ENCODE results near the gene ANAPC13. TPM values are rescaled to one million over a fixed set of nuclear protein-coding genes. Genes with fewer than 3 reads are reported as not detected.

The ANAPC13 gene
- total and polyA plus RNA-seq, 10 of the 15 experiments (the other 5 are each of a cell fraction or from before 2014, with no cell fraction given) = 34.9 to 139 (median 83.0) TPM

DNA sequence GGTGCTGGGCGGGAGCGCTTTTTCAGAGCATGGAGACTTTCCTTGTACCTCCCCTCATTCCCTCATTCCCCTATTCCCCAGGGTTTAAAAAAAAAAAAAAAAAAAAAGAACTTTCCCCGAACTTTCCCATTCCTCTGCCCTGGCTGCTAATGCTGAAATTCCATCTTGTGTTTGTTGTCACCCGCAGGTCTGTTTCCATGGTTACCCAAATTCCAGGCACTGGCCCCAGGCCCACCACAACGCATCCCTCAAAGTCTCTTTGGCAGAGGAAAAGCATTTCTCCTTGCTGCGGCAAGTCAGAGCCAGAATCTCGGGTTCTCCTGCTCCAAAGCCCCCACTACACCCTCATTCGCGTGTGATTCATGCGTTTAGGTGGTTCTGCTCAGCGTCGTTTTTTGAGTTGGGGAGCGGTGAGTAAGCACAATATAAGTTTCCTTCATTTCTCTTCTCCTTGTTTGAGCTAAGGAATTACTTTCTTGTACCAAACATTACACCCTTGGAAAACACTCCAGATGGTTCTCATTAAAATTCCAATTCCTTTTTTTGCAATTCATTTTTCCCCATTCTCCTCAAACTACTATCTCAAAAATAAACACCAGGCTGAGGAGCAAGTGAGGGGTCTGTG, 21.6 kb downstream of the ANAPC13 start:
- WGBS (ENCODE audit: insufficient coverage, insufficient replicate concordance, low lambda C conversion rate, missing lambda C conversion rate) = 68% methylated on average over 13 of the region's 13 CpGs
- Histone ChIP-seq H3K4me3 (no peak overlapping the region), H3K27ac (ENCODE audit: control insufficient read depth, insufficient read depth) (no peak overlapping the region), H3K9ac (ENCODE audit: control insufficient read depth, insufficient read depth, low read length) (no peak overlapping the region), H2AFZ (ENCODE audit: control insufficient read depth, low read depth, low read length) (no peak overlapping the region), H3K27me3 (replicated peaks in 1 of 2; ENCODE audit: control insufficient read depth in 2 of 2, insufficient read depth in 2 of 2, low read length in 1 of 2) (peaks cover 0 to 2% of the 10 kb centered on the region in 2 experiments; a peak in 1 of 4 replicates), H3K4me2 (ENCODE audit: control insufficient read depth, insufficient read depth) (no peak overlapping the region), H3K4me1 (ENCODE audit: control insufficient read depth, insufficient read depth, low read length) (no peaks in the 10 kb centered on the region), H3K9me3 (replicated peaks; ENCODE audit: control insufficient read depth, insufficient read depth, low read length) (no peaks in the 10 kb centered on the region), H3K36me3 (ENCODE audit: control insufficient read depth in 2 of 2, insufficient read depth in 2 of 2, low read length in 1 of 2) (no peaks in the 10 kb centered on the region), H3K79me2 (ENCODE audit: control insufficient read depth, insufficient read depth, low read length) (no peaks in the 10 kb centered on the region), H4K20me1 (ENCODE audit: control insufficient read depth, insufficient read depth) (no peaks in the 10 kb centered on the region)
- DNase-seq (ENCODE audit: low read depth, low spot score) (no peak), FAIRE-seq (no peak), ATAC-seq (no peak)
- TF ChIP-seq E2F4 (IDR thresholded peaks at IDR 0.05; ENCODE audit: low read depth, low read length) (no peak), BACH1 (IDR thresholded peaks at IDR 0.05; ENCODE audit: borderline replicate concordance) (no peak), BCLAF1 (IDR thresholded peaks at IDR 0.05) (no peak), NR2C1 (IDR thresholded peaks at IDR 0.05) (no peak), GATAD2B (conservative IDR thresholded peaks at IDR 0.05; ENCODE audit: low read depth) (no peak), KLF5 (IDR thresholded peaks at IDR 0.05; ENCODE audit: partially characterized antibody) (no peak), FOS (IDR thresholded peaks at IDR 0.05; ENCODE audit: borderline replicate concordance, extremely low read depth, insufficient read length) (no peak), EGR1 (IDR thresholded peaks at IDR 0.05; ENCODE audit: borderline replicate concordance in 1 of 2, low read depth in 2 of 2, low read length in 2 of 2) (no peak), SRF (IDR thresholded peaks at IDR 0.05; ENCODE audit: low read depth in 2 of 2, low read length in 2 of 2) (no peak)
- TF ChIP-seq, protein P1, sequence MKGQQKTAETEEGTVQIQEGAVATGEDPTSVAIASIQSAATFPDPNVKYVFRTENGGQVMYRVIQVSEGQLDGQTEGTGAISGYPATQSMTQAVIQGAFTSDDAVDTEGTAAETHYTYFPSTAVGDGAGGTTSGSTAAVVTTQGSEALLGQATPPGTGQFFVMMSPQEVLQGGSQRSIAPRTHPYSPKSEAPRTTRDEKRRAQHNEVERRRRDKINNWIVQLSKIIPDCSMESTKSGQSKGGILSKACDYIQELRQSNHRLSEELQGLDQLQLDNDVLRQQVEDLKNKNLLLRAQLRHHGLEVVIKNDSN (IDR thresholded peaks at IDR 0.05; ENCODE audit: borderline replicate concordance, extremely low read length, insufficient read depth, low read depth, low read length) = no peak
- TF ChIP-seq, protein P2, sequence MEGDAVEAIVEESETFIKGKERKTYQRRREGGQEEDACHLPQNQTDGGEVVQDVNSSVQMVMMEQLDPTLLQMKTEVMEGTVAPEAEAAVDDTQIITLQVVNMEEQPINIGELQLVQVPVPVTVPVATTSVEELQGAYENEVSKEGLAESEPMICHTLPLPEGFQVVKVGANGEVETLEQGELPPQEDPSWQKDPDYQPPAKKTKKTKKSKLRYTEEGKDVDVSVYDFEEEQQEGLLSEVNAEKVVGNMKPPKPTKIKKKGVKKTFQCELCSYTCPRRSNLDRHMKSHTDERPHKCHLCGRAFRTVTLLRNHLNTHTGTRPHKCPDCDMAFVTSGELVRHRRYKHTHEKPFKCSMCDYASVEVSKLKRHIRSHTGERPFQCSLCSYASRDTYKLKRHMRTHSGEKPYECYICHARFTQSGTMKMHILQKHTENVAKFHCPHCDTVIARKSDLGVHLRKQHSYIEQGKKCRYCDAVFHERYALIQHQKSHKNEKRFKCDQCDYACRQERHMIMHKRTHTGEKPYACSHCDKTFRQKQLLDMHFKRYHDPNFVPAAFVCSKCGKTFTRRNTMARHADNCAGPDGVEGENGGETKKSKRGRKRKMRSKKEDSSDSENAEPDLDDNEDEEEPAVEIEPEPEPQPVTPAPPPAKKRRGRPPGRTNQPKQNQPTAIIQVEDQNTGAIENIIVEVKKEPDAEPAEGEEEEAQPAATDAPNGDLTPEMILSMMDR (IDR thresholded peaks at IDR 0.05 in 2 of 3, conservative IDR thresholded peaks at IDR 0.05 in 1 of 3; ENCODE audit: control insufficient read depth in 2 of 3, extremely low read depth in 1 of 3, insufficient read depth in 1 of 3, low read depth in 3 of 3, low read length in 3 of 3) = no peak
- TF ChIP-seq, protein P3, sequence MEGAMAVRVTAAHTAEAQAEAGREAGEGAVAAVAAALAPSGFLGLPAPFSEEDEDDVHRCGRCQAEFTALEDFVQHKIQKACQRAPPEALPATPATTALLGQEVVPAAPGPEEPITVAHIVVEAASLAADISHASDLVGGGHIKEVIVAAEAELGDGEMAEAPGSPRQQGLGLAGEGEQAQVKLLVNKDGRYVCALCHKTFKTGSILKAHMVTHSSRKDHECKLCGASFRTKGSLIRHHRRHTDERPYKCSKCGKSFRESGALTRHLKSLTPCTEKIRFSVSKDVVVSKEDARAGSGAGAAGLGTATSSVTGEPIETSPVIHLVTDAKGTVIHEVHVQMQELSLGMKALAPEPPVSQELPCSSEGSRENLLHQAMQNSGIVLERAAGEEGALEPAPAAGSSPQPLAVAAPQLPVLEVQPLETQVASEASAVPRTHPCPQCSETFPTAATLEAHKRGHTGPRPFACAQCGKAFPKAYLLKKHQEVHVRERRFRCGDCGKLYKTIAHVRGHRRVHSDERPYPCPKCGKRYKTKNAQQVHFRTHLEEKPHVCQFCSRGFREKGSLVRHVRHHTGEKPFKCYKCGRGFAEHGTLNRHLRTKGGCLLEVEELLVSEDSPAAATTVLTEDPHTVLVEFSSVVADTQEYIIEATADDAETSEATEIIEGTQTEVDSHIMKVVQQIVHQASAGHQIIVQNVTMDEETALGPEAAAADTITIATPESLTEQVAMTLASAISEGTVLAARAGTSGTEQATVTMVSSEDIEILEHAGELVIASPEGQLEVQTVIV (IDR thresholded peaks at IDR 0.05; ENCODE audit: borderline replicate concordance, partially characterized antibody) = no peak
- RAD21 ChIA-PET (ENCODE audit: unreplicated experiment) = no interaction called here
- intact Hi-C loops (cut with micrococcal nuclease; ENCODE audit: unreplicated experiment) (no loop called here), in situ Hi-C loops (cut with MboI) (no loop called here)
- CTCF ChIA-PET = interaction anchor here (0.8 kb wide), 1 partner anchor 9 kb away, joined by 3 read pairs; no protein-coding TSS in a partner anchor
- SMC1A ChIA-PET (ENCODE audit: uncharacterized antibody, unreplicated experiment) = no interaction called here
- no TSS peak for BruUV-seq (replicated peaks)
- POLR2A ChIA-PET = no interaction called here
